Peyer's patch (tissue), 4 donors: ENCODE results near the gene CDC42BPA.

Experiments
- CTCF ChIP-seq, 6 experiments: fragments of 450-650 bp in 4 of 6; fragments of 200-600 bp in 2 of 6; sonication (generic) in 1 of 6; IDR thresholded peaks; one replicate each; pipeline ENCODE4 v1.5.1; 2017 to 2019; ENCODE audit warnings: antibody characterized with exemption in 6 of 6, mild to moderate bottlenecking in 3 of 6, moderate library complexity in 1 of 6
- POLR2A ChIP-seq, 2 donors: fragments of 450-650 bp; IDR thresholded peaks; one replicate each; pipeline ENCODE4 v1.5.1; 2017; ENCODE audit warnings: antibody characterized with exemption in 2 of 2, mild to moderate bottlenecking in 2 of 2, moderate library complexity in 2 of 2

GRCh38 chr1:227263869-227264268, 54.4 kb downstream of the CDC42BPA start:
- TF ChIP-seq CTCF (IDR thresholded peaks at IDR 0.05) (no peak), POLR2A (IDR thresholded peaks at IDR 0.05) (no peak)
